SK-MEL-5 (cell line): Measurements from ENCODE around the gene RIC3. TPM values are rescaled to one million over a fixed set of nuclear protein-coding genes. Genes with fewer than 3 reads are reported as not detected.
A peak's percentile ranks its signal among the peaks of the same experiment; 100 is the strongest.
"Not testable (repeated sequence)": the region's sequence is repeated elsewhere in the genome, so short reads cannot be mapped to it uniquely, and the experiment has no call there.

Source experiments
- DNase-seq: peaks from one replicate; pipeline ENCODE4 v3.0.0-alpha.2; 2016; ENCODE audit warnings: low read depth, low spot score
- in situ Hi-C: cut with HindIII; loops from 2 replicates; pipeline ENCODE4 v1.10.0; 2016; ENCODE audit warnings: low sequenced_read_pairs, high pct_unique_total_duplicates, low pct_unique_long_range_greater_than_20kb
- total RNA-seq: library from RNA; depleted of rRNA; stranded (reverse); fragments of >200 nt; shearing (Covaris generic); gene quantifications from 2 replicates; pipeline ENCODE4 v1.2.3, GENCODE V29; 2014

The RIC3 gene
- total RNA-seq, 1 experiment from 2014 or later, result 0.34 TPM

DNA sequence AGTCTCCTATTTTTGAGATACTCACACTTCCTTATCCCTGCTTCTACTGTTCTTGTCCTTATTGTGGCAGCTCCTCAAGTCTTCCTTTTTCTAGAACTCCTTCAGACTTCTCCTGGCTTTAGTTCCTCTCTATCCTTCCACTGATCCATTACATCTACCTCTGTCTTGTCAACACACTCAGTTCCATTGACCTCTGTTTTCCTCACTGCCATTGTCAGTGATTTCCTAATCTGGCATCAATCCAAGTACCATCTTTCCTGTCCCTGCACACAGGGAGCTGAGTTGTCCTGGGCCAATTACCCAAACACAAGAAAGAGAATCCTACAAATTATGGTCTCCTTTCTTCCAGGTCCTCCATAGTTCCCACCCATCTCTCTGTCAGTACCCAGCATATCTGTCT lies 27.9 kb upstream of the RIC3 start:
- in situ Hi-C loops, result no loop called here
- no peak for DNase-seq

DNA sequence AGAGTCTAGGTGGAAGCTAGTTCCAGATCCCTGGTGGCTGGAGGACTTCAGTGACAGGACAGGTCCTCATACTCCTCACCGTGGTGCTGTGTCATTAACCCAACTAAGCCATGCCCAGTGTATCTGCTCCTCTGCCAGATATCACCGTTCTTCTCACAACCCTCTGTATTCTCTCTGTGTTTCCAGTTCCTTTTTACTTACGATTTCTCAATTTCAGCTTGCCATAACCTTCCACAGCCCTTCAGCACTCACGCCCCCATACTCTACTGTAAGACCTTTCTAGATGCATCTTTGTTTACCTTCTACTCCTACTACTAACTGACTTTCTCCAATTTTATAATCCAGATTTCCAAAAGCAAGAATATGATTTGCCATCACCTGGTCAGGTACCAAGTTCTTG lies 26.1 kb upstream of the RIC3 start:
- in situ Hi-C loops, result no loop called here
- DNase-seq, result no peak

DNA sequence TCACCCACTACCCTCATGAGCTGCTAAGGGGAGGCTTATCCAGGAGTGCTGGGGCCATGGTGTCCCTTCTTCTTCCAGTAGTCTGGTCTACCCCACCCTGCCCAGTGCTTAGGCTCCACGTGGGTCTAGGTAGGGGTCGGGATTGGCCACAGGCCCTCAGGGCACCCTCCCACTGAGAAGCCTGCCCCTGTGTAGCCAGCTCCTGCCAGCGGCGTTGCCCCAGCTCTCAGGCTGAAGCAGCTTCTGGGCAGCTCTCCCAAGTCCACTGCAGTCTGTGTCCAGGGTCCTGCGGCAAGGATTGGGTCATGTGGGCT lies 24.0 kb upstream of the RIC3 start:
- in situ Hi-C loops, result no loop called here
- no peak for DNase-seq

DNA sequence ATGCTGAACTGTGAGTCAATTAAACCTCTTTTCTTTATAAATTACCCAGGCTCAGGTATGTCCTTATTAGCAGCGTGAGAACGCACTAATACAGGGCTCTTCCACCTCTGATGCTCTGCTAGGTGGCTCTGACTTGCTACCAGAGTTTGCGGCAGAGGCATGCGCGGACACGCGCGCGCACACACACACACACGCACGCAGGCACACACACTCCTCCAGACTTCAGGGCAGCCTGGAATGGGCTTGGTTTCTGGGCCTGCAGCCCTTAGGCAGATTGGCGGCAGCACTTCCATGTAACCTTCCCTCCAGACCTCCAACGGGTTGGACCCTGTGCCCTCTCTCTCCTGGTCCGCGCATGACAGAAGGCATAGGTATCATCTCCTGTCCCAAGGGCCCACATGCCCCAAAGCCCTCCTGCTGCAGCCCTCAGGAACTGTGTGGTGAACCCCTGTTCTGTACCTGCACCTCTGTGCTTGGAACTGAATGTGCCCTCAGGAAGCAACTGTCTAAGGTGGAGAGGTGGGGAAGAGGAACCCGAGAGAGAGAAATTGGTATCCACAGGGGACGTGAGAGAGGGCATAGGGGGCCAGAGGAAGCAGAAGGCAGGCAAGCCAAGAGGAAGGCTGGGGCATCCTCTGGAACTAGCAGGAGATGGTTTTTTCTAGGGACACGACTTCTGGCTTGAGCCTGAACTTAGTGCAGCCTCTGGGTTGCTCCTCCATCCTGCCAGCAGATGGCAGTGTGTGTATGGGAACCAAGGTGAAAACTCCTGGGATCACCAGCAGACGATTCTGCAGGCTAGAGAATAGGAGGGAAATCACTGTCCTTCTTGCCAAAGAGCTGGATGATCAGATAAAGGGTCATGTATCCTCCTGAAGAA lies 23.4 kb upstream of the RIC3 start:
- in situ Hi-C loops, result no loop called here
- peak; percentile 80 for DNase-seq

DNA sequence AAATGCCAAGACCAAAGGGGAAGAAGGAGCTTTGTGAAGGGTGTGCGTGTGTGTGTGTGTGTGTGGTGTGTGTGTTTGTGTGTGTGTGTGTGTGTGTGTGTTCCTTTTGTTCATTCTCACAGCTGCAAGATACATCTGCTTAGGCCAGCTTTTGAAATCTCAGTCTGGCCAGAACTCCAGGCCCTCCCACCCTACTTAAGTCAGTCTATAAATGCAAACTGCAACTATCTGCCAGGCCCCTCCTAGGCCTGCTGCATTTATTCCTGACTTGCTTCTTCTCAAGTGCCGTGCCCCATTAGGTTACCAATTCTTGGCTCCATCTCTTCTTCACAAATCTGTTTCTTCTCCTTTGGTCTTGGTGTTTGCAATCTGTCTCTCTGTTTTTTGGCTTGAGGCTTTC lies 21.6 kb upstream of the RIC3 start:
- in situ Hi-C loops, result no loop called here
- DNase-seq, result no peak

DNA sequence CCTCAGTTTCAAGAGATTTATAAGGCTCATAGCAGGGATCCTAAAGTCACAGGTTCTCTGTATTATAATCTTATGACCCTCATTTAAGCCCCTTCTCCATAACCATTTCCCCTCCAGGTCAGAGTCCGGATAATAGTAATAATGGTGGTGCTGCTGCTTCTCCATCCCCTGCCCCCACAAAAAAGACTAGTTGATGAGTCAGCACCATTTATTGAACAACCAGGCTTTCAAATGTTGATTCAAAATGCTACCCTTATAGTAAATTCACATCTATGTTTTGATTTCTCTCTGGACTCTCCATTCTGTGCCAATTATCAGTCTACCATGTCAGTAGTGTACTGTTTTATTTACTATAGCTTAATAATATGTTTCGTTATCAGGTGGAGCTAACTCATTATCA lies 17.6 kb upstream of the RIC3 start:
- no peak for DNase-seq
- in situ Hi-C loops, result no loop called here

DNA sequence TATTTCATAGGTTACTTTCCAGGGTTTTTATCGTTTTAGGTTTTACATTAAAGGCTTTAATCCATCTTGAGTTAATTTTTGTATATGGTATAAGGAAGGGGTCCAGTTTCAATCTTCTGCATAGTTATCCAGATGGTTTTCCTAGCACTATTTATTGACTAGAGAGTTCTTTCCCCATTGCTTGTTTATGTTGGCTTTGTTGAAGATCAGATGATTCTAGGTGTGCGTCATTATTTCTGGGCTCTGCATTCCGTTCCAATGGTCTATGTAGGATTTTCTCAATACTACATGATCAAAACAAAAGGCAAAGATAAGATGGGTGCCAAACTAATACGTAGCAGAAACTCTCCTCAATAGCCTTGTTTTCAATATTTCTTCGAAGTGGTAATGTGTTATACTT lies 14.3 kb upstream of the RIC3 start:
- peak; percentile 30 for DNase-seq
- in situ Hi-C loops, result no loop called here

DNA sequence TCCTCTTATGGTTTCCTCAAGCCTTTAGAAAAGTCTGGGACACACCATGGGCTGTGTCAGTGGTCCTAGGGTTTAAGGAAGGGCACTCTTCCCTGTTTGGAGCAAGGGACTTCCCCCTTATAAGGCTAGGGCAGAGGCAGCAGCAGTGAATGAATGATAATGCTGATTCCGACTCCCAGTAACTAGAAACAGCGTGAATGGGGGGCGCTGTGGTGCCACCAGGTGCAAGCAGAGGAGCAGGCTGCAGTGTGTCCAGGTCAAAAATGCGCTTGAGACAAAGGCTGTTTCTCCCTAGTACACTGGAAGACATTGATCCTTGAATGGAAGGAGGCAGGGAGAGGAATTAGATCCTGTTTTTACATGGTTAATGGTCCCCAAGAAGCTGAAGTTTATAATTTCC lies 11.6 kb upstream of the RIC3 start:
- no peak for DNase-seq
- in situ Hi-C loops, result no loop called here

DNA sequence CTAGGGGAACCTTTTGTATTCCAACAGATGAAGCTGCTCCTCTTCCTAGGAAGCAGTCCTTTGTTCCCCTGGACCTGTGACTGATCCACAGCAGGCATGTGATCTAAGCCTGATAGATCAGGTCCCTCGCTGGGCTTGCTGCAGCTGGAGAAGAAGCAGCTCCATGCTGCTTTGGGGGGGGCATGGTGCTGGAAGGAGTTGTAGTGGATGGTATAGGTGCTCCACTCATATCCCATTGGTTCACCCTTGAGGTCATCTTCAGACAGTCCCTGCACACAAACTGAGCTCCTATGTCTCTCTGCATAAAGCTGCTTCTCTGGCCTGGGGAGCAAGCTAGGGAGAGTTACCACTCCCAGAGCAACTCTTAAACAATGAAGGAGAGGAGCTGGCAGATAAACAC lies 9.5 kb upstream of the RIC3 start:
- in situ Hi-C loops, result no loop called here
- DNase-seq, result peak; percentile 25

DNA sequence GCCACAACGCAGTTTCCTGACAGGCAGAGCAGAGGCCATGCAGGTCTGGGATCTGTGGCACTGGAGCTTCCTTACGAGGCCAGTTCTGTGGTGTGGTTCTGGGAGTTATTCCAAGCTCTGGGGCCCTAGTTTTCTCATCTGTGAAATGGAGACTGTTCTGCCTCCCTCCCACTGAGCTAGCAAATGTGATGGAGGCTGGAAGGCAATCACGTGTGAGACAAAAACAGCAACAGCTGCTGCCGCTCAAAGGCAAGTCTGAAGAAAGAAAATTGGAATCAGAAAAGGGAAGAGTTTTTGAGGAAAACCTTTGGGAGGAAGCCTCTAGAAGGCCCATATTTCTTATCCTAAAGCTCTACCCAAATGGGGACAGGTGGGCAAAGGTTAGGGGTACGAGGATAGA lies 8.3 kb upstream of the RIC3 start:
- DNase-seq, result no peak
- in situ Hi-C loops, result no loop called here

DNA sequence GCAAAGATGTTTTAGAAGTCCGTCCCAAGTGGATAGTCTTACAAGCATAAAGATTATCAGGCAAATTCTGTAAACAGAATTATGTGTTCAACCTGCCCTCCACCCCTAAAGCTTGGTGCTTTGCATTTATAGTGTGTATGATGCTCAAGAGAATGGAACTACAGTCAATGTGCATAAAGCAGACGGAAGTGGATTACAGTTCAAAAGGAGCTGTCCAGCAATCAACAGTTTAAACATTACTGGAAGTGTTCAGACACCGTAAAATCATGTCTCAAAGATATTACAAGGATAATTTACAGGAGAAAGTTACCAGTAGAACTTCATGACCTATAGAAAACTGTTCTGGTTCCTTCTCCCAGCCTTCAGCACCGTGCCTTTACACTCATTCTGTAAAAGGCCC lies 1.0 kb downstream of the RIC3 start:
- in situ Hi-C loops, result no loop called here
- peak; percentile 16 for DNase-seq

DNA sequence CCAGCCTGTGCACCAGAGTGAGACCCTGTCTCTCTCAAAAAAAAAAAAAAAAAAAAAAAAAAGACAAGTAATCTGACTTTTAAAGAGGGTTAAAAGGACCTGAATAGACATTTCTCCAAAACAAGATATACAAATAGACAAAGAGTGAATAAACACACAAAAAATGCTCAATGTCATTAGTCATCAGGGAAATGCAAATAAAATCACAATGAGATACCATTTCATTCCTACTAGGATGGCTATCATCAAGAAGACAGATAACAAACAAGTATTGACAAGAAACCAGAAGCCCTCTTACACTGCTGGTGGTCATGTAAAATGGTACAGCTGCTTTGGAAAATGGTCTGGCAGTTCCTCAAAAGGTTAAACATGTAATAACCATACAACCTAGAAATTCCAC lies 4.1 kb downstream of the RIC3 start:
- in situ Hi-C loops, result no loop called here
- no peak for DNase-seq

DNA sequence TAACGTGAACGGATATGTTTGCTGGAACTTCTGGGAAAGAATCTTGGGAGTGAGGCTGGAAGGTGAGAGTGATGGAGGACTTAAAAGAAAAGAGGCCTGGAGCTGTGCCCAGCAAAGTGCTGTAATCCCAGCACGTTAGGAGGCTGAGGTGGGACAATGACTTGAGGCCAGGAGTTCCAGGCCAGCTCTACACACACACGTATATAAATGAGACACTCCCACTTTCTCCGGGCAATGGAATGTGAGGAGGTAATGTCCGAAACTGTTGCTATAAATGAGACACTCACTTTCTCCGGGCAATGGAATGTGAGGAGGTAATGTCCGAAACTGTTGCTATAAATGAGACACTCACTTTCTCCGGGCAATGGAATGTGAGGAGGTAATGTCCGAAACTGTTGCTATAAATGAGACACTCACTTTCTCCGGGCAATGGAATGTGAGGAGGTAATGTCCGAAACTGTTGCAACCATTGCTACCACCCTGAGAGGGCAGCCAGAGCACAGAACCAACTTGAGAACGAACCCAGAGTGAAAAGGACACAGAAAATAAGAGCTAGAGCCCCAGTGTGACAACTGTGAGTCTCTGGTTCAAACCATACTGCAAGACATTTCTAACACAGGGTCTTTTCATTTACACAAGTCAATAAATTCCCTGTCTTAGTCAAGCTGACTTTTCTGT lies 7.1 kb downstream of the RIC3 start:
- DNase-seq, in situ Hi-C loops: not testable (repeated sequence)

DNA sequence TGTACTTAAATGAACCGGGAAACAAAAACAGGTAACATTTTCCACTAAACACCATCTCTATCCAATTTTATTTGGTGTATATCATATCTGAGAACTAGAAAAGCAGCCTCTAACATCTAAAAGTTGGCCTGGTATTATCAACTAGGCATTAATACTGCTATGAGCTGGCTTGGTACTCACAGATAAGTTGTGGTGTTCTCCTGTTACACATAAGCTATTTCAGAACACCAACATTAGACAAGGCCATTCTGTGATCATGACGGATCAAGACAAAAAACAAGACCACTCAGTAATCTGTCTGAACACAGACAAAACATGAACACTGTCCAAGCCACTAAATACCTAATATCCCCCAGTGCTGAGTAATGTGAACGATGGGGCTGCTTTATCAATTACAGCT lies 11.9 kb downstream of the RIC3 start:
- in situ Hi-C loops, result no loop called here
- DNase-seq, result no peak

DNA sequence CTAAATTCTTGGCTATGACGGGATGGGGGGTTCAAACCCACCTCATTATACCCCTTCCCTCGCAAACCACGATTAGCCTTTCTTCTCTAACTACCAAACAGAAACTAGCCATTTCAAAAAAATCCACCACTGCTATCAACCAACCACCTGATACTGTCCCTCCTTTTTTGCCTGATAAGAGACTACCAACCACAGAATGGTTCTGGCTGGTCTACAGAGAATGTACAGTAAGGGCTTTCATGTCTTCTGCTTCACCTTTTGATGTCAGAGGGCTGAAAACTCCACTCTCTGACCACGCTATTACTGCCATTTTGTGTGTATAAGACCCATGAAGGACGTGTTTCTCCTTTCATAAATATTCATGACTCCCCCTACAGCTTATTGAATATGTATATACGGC lies 19.1 kb downstream of the RIC3 start:
- no peak for DNase-seq
- in situ Hi-C loops, result no loop called here

DNA sequence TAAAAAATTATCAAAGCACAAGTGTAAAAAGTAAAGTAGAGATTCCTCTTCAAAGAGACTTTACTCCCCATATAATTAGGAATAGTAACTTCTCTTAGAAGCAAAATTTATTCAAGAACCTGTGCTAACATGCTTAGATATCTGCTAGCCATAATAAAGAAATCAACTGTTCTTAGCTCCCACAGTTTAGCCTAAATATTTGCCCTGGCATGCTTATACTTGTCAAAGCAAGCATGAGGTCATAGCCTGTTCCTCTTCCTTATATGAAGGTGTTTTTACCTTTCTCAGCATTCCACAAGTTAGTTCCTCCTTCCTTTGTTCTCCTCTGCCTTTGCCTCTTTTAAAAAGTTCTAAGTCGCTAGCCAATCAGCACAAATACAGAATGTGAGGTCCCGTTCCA lies 30.3 kb downstream of the RIC3 start:
- in situ Hi-C loops, result no loop called here
- DNase-seq, result no peak

DNA sequence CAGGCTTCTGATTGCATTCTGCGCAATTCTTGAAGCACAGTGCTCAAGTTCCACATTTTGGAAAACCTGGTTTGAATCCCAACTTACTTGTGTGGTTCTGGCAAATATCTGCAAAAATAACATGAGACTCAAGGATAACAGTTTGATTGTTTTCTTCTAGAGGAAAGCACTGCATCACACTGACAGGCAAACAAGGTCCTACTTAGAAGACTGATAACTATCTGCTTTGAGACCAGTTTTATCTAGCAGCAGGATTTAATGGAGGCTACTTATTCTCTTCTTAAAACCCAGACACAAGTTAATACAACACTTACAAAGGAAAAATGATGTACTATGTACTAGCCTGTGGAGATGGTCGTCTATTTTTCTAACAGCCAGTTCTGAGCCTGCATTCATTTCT lies 41.4 kb downstream of the RIC3 start:
- DNase-seq, result peak; percentile 37
- in situ Hi-C loops, result no loop called here

DNA sequence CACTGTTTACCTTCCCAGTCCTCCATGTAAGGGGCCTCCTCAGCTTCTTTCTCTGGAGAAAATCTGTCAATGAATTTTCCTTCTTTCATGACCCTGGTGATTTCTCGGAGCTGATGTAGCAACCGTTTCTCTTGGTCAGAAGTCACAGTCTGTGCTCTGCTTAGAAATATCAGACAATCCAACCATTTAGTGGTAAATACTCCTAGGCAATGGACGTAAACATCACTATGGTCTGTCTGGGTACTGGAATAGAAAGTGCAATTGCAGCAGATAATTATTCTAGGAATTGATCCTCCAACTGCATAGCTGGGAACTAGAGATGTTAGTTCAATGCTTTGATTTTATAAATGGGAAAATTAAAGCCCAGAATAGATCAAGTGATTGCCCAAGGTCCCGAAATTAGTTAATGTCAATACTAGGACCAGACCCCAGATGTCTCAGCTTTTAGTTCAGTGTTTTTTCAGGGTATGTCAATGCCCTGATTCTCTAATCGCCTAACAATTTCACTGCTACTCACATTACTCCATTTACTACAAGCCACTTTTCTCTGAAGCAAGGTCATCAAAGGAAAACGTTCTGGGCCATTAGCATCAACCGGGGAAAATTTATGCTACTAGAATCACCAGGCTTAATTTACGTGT lies 42.1 kb downstream of the RIC3 start:
- no peak for DNase-seq
- in situ Hi-C loops, result no loop called here

DNA sequence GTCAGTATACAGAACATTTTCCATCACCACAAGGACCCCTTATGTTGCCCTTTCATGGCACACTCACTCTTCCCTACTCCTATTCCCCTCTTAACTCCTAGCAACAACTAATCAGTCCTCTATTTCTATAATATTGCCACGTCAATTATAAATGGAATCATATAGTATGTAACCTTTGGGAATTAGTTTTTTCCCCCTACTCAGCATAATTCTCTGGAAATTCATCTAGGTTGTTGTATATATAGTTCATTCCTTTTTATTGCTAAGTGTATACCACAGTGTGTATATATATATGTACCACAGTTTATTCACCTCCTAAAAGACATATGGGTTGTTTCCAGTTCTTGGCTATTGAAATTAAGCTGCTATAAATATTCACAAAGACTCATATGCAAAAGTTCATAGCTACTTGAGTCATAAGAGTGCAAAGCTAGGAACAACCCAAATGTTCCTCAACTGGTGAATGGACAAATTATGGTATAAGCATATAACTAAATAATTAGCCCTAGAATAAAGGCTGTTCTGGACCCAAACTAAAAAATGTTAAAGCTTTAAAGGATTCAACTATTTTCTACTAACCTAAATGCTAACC lies 46.6 kb downstream of the RIC3 start:
- in situ Hi-C loops, result no loop called here
- no peak for DNase-seq
